Upper lobe of right lung (tissue), 1 donor: ENCODE data around the gene DYNC1LI1. TPM values are rescaled to one million over a fixed set of nuclear protein-coding genes. Genes with fewer than 3 reads are reported as not detected.

Source experiments
- ATAC-seq: fragments of 200-7000 bp; cut with Tn5 transposase; one replicate; pipeline ENCODE4 v1.9.1; 2020; ENCODE audit warnings: mild to moderate bottlenecking, moderate library complexity
- DNase-seq: peaks from one replicate; pipeline ENCODE4 v3.0.0-alpha.2; 2020
- H3K27ac ChIP-seq: fragments of 200-600 bp; one replicate; pipeline ENCODE4 v1.8.0; 2022
- H3K27me3 ChIP-seq: fragments of 200-600 bp; one replicate; pipeline ENCODE4 v1.8.0; 2022; ENCODE audit warnings: mild to moderate bottlenecking
- H3K36me3 ChIP-seq: fragments of 200-600 bp; one replicate; pipeline ENCODE4 v1.8.0; 2022
- H3K4me1 ChIP-seq: fragments of 200-600 bp; one replicate; pipeline ENCODE4 v1.8.0; 2022
- H3K4me3 ChIP-seq: fragments of 200-600 bp; one replicate; pipeline ENCODE4 v1.8.0; 2022; ENCODE audit warnings: mild to moderate bottlenecking
- H3K9me3 ChIP-seq: fragments of 200-600 bp; one replicate; pipeline ENCODE4 v1.8.0; 2022
- CTCF ChIP-seq: fragments of 200-600 bp; IDR thresholded peaks from one replicate; pipeline ENCODE4 v1.8.0; 2022; ENCODE audit warnings: antibody characterized with exemption
- intact Hi-C: fragments of 100-400 bp; cut with DNase I; formaldehyde crosslinking; loops from one replicate; pipeline ENCODE4 v1.11.0; 2022
- microRNA-seq: library from miRNA; unstranded; fragments of <30 nt; microRNA quantifications from one replicate; pipeline ENCODE4 v1.2.0, GENCODE V29; 2020; ENCODE audit warnings: borderline microRNAs expressed
- total RNA-seq: library from RNA; stranded (reverse); fragmentation: NEBNext Ultra II Directional; extraction: Animal tissue kit (Norgen Biotek cat#: 25700); gene quantifications from one replicate; pipeline ENCODE4 v1.2.1, GENCODE V29; 2021
- donor health status: DM: no; HTN: yes; CAD: no; lungs with severe emphysema.

Gene DYNC1LI1
- total RNA-seq, 1 donor from 2014 or later: 37.8 TPM

DNA sequence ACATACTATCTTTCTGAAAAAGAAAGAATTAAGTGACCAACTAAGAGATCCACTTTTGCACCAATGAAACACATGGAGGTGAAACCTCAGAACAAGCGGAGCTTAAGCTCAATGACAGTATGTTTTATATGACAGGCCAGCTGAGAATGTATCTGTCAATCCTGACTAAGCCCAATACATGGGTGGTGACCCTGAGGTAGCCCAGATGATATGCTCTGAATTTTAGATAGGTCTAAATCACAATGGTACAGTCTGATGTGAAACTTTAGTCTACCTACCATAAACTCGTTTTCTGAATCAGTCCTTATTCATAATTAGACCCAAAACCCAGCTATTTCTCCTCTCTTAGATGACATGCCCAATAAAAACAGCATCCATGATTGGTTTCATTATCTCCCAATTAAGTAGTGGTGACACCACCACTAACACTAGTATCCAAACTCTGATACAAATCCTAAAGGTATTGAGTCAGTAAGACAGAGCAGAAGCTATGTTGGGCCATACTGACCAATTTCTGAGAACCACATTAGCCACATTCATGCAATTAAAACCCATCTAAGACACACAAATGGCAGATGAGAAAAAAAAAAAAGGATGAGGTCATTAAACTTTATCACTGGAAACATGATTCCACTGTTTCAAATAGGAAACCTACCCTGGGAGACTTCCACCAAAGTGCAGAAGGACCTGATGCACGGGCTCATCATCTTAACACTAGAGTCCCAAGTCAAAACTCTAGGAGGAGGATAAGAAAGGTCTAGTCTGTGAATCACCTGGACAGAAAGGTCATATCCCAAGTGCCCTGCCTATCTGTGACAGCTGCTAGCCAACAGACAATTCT, 88.6 kb downstream of the DYNC1LI1 start:
- no peaks in the 10 kb centered on the region for H3K27me3 ChIP-seq
- no peaks in the 10 kb centered on the region for H3K9me3 ChIP-seq
- no peaks in the 10 kb centered on the region for H3K4me1 ChIP-seq
- H3K27ac ChIP-seq: no peak overlapping the region
- no peak for TF ChIP-seq CTCF
- peaks cover 33% of the 10 kb centered on the region for H3K36me3 ChIP-seq
- intact Hi-C loops: no loop called here
- no peak for ATAC-seq
- no peak for DNase-seq
- no peak overlapping the region for H3K4me3 ChIP-seq

- ATAC-seq: no peak
- Histone ChIP-seq H3K36me3 (peaks cover 30% of the 10 kb centered on the region), H3K4me3 (no peak overlapping the region), H3K27me3 (no peaks in the 10 kb centered on the region), H3K27ac (no peak overlapping the region), H3K4me1 (no peaks in the 10 kb centered on the region), H3K9me3 (no peaks in the 10 kb centered on the region)
- TF ChIP-seq CTCF: no peak
- intact Hi-C loops: no loop called here
- DNase-seq: no peak
These were observed 90.1 kb downstream of the DYNC1LI1 start for GRCh38 chr3:32480604-32481003.

Small RNAs within 50 kb of the gene (microRNA-seq; reads per million reads assigned to microRNA genes)
- gene MIR548AY: not detected

Other genes starting within 250 kb of the DYNC1LI1 start
- gene CMTM7, start 179.0 kb downstream of the DYNC1LI1 start, total RNA-seq: 53.2 TPM
- gene CMTM6, start 68.0 kb downstream of the DYNC1LI1 start, total RNA-seq: 58.9 TPM
- gene CNOT10, start 114.3 kb upstream of the DYNC1LI1 start, total RNA-seq: 30.1 TPM
- 2.2 TPM for gene TRIM71, start 247.1 kb upstream of the DYNC1LI1 start, total RNA-seq